Thyroid gland (tissue), 4 donors: ENCODE measurements around the gene ULBP2. TPM values are rescaled to one million over a fixed set of nuclear protein-coding genes. Genes with fewer than 3 reads are reported as not detected.
"Not testable (repeated sequence)": the region's sequence is repeated elsewhere in the genome, so short reads cannot be mapped to it uniquely, and the experiment has no call there.

Source experiments
- DNase-seq, 2 donors: peaks; one replicate each; pipeline ENCODE4 v3.0.0-alpha.2; 2019
- H3K27ac ChIP-seq, 3 donors: fragments of 200-600 bp; sonication (generic); 1 replicate in 2 of 3; 2 replicates in 1 of 3; pipeline ENCODE4 v1.5.1; 2016 to 2019; ENCODE audit warnings: mild to moderate bottlenecking in 1 of 3, moderate library complexity in 1 of 3
- H3K27me3 ChIP-seq: fragments of 200-600 bp; sonication (generic); one replicate; pipeline ENCODE4 v1.5.1; 2019
- H3K36me3 ChIP-seq, 2 donors: fragments of 200-600 bp; sonication (generic); one replicate each; pipeline ENCODE4 v1.5.1; 2016 to 2019
- H3K4me1 ChIP-seq, 2 donors: fragments of 200-600 bp; sonication (generic); one replicate each; pipeline ENCODE4 v1.5.1; 2017 to 2019
- H3K4me3 ChIP-seq, 3 donors: fragments of 200-600 bp; sonication (generic); replicated peaks in 1 of 3; 1 replicate in 2 of 3; 2 replicates in 1 of 3; pipeline ENCODE4 v1.5.1; 2016; ENCODE audit warnings: mild to moderate bottlenecking in 1 of 3
- H3K9me3 ChIP-seq: fragments of 200-600 bp; sonication (generic); one replicate; pipeline ENCODE4 v1.5.1; 2017
- POLR2A ChIP-seq, 2 donors: fragments of 450-650 bp; IDR thresholded peaks; one replicate each; pipeline ENCODE4 v1.6.1; 2017; ENCODE audit warnings: antibody characterized with exemption in 2 of 2, mild to moderate bottlenecking in 2 of 2, moderate library complexity in 1 of 2
- WGBS, 2 donors: methylation state at CpG; one replicate each; pipeline ENCODE4 v1.1.5; 2017; 5-methylcytosine and 5-hydroxymethylcytosine counted together
- intact Hi-C: fragments of 100-400 bp; cut with DNase I; formaldehyde crosslinking; loops from one replicate; pipeline ENCODE4 v1.15.1; 2023
- total RNA-seq, 4 donors: library from RNA; depleted of rRNA; stranded (reverse); fragments of >200 nt; gene quantifications; one replicate each; pipeline ENCODE4 v1.2.3, GENCODE V29; 2016
- TF ChIP-seq, protein P1 (sequence below), 6 experiments: fragments of 200-600 bp in 3 of 6; fragments of 450-650 bp in 3 of 6; sonication (generic) in 3 of 6; IDR thresholded peaks; one replicate each; pipeline ENCODE4 v1.5.1; 2016 to 2019; ENCODE audit warnings: antibody characterized with exemption in 6 of 6, mild to moderate bottlenecking in 2 of 6, inconsistent platforms in 1 of 6, moderate library complexity in 1 of 6

The ULBP2 gene
- total RNA-seq, 4 donors from 2014 or later, result 0.78 to 1.5 TPM; not detected in 2

DNA sequence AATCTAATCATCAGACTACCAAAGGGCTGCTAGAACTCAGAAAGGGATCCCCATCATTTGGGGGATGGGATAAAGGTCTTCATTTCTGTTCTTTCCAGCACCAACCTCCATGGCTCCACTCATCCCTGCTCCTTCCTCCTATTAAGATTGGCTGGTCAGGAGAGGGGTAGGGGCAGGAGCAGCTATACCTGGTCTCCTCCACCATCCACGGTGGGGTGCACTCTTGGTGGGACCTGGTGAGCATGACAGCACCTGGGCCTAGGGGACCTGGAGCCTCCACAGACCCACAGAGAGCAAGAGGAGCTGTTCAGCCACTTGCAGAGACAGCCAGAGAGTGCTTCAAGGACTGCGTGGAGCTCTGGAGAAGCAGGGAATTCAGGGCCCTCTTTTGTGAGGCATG lies 6.1 kb upstream of the ULBP2 start:
- DNase-seq, result no peak
- Histone ChIP-seq H3K9me3 (no peaks in the 10 kb centered on the region), H3K27ac (no peak overlapping the region), H3K36me3 (no peaks in the 10 kb centered on the region), H3K4me3 (no peak overlapping the region), H3K27me3 (peaks cover 24% of the 10 kb centered on the region), H3K4me1 (peaks cover 11 to 12% of the 10 kb centered on the region in 2 donors)
- 55 to 80% methylated on average over 1 to 2 of the region's 2 CpGs for WGBS, 2 donors
- TF ChIP-seq, protein P1, sequence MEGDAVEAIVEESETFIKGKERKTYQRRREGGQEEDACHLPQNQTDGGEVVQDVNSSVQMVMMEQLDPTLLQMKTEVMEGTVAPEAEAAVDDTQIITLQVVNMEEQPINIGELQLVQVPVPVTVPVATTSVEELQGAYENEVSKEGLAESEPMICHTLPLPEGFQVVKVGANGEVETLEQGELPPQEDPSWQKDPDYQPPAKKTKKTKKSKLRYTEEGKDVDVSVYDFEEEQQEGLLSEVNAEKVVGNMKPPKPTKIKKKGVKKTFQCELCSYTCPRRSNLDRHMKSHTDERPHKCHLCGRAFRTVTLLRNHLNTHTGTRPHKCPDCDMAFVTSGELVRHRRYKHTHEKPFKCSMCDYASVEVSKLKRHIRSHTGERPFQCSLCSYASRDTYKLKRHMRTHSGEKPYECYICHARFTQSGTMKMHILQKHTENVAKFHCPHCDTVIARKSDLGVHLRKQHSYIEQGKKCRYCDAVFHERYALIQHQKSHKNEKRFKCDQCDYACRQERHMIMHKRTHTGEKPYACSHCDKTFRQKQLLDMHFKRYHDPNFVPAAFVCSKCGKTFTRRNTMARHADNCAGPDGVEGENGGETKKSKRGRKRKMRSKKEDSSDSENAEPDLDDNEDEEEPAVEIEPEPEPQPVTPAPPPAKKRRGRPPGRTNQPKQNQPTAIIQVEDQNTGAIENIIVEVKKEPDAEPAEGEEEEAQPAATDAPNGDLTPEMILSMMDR (IDR thresholded peaks at IDR 0.05), result no peak
- TF ChIP-seq POLR2A (IDR thresholded peaks at IDR 0.05), result no peak
- intact Hi-C loops, result loop anchor here (2.0 to 5.0 kb wide), 2 partner anchors 81 to 132 kb away; partner anchors contain the start of gene ULBP3

DNA sequence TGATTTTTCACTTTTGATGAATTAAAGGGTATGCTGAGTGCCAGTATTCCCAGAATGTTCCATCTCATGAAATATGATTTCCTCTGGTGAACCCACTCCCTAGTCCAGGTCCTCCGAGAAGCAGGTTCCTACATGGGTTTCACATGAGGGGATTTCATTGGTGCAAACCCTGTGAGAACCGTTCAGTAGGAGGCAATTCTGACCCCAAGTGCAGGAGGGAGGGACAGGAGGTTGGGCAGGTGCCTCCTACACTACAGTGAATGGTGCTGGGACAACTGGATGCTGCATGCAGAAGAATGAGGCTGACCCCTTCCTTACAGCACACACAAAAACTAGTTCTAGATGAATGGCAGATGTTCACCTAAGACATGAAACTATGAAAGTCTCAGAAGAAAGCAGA lies 5.1 kb upstream of the ULBP2 start:
- no peak for DNase-seq
- intact Hi-C loops, result loop anchor here (5.0 kb wide), 1 partner anchor 131 kb away; the partner anchor contains the start of gene ULBP3
- Histone ChIP-seq H3K27ac (no peak overlapping the region), H3K4me1 (peaks cover 12 to 16% of the 10 kb centered on the region in 2 donors), H3K27me3 (peaks cover 26% of the 10 kb centered on the region), H3K36me3 (no peaks in the 10 kb centered on the region), H3K9me3 (no peaks in the 10 kb centered on the region), H3K4me3 (no peak overlapping the region)
- 64 to 70% methylated on average over 2 of the region's 2 CpGs for WGBS, 2 donors
- no peak for TF ChIP-seq POLR2A (IDR thresholded peaks at IDR 0.05)
- TF ChIP-seq, protein P1 (IDR thresholded peaks at IDR 0.05), result no peak

DNA sequence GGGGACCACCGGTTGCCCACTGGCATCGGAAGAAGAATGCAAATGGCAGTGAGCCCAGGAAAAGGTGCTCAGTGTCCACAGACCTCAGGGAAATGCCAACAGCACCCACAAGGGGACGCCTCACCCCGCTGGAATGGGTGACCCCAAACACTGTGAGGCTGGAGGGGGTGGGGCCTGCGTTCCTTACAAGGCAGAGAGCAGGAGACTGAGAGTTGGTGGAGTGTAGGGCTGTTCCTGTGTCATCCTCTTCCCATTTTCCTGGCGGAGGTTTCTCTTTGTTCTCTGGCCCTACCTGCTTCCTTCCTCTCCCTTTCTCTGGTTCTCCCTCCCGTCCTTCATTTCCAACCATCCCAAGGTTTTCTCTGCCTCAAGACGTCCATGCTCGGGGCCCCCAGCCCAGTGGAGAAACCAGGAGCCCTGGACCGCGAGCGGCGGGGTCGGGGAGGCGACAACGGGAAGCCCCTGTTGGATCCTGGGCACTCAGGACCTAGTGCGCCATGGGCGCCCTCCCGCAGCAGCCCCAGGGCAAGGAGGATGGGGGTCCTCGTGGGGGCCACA lies 3.7 kb upstream of the ULBP2 start:
- H3K27ac ChIP-seq, H3K36me3 ChIP-seq, DNase-seq, H3K9me3 ChIP-seq: not testable (repeated sequence)
- peak overlapping the region in 2 of 3 donors; percentile 18 to 38 for H3K4me3 ChIP-seq
- intact Hi-C loops, result loop anchor here (5.0 kb wide), 1 partner anchor 129 kb away; the partner anchor contains the start of gene ULBP3
- H3K4me1 ChIP-seq, result peaks cover 16 to 20% of the 10 kb centered on the region in 2 donors
- peaks cover 26% of the 10 kb centered on the region for H3K27me3 ChIP-seq
- 1 to 5% methylated on average over 12 to 13 of the region's 20 CpGs for WGBS, 2 donors

DNA sequence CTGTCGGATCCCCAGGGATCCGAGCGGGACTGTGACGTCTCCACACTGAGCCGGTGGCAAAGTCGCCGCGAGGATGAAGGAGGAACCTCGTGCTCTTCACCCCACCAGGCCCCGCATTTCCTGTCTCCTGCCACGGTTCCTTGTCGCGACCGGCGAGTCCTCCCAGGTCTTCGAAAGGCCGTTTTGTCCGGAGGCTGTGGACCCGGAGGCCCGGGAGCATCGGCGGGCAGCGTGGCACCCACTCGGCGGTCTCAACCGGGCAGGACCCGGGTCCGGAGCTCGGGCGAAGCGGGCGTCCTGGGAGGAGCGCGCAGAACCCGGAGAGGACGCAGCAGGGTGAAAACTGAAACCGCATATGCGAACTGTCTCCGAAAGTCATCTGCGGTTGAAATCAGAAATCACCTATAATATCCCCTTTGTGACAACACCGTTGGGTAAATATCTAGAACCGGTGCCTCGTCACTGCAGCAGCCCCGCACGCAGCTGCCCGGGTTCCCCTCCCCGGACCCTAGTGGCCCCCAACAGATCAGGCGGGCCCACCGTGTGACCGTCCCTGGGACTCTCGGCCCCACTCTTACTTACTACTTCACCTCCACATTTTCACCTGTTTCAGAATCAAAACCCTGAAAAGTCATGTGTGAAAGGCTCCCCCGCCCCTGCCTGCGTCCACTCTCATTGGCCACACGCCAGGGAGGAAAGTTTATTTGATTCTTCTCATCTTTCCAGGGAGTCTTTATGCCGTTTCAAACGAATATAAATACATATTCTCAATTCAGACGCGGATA lies 3.1 kb upstream of the ULBP2 start:
- TF ChIP-seq POLR2A (IDR thresholded peaks at IDR 0.05), result no peak
- TF ChIP-seq, protein P1 (IDR thresholded peaks at IDR 0.05), result no peak
- Histone ChIP-seq H3K4me3 (peak overlapping the region in 2 of 3 donors; percentile 18 to 38), H3K27me3 (peaks cover 26% of the 10 kb centered on the region), H3K9me3 (no peaks in the 10 kb centered on the region), H3K36me3 (no peaks in the 10 kb centered on the region), H3K27ac (no peak overlapping the region), H3K4me1 (peaks cover 16 to 20% of the 10 kb centered on the region in 2 donors)
- intact Hi-C loops, result loop anchor here (5.0 kb wide), 1 partner anchor 129 kb away; the partner anchor contains the start of gene ULBP3
- DNase-seq, result peak; percentile 21 to 25
- 3 to 4% methylated on average over 41 to 45 of the region's 58 CpGs for WGBS, 2 donors

DNA sequence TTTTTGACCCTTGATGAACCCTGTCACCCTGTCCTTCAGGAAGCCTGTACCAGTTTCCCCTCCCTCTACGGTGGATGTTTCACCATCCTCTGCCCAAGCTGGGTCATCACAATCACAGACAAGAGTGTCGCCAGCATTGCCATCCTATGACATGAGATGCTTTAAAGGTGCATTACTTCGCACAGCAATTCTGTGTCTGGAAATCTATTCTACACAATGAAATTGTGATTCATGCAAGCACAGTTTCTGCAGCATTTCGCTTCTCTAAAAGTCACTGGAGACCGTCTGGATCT lies 2.5 kb upstream of the ULBP2 start:
- Histone ChIP-seq H3K27me3 (peaks cover 26% of the 10 kb centered on the region), H3K9me3 (no peaks in the 10 kb centered on the region), H3K27ac (no peak overlapping the region), H3K36me3 (no peaks in the 10 kb centered on the region), H3K4me1 (peaks cover 16 to 20% of the 10 kb centered on the region in 2 donors), H3K4me3 (no peak overlapping the region)
- TF ChIP-seq, protein P1 (IDR thresholded peaks at IDR 0.05), result no peak
- TF ChIP-seq POLR2A (IDR thresholded peaks at IDR 0.05), result no peak
- intact Hi-C loops, result loop anchor here (5.0 kb wide), 1 partner anchor 128 kb away; the partner anchor contains the start of gene ULBP3
- 58% methylated on average over 5 of the region's 5 CpGs for WGBS, 2 donors
- DNase-seq, result no peak
